DMS153 treated with DMSO at 0.1 percent for 48 hours (cell line): Measurements from ENCODE around the gene DLG2.

Experiments used
- DNase-seq: peaks from one replicate; lab custom pipeline; 2025; ENCODE audit not compliant: unreplicated experiment; lab: John Stamatoyannopoulos, UW

DLG2 gene

GRCh38 chr11:83409891-83410290 is 2217.3 kb downstream of the DLG2 start:
- DNase-seq: no peak

- DNase-seq: no peak
These were observed 2217.7 kb downstream of the DLG2 start for GRCh38 chr11:83409476-83409875.

- DNase-seq: no peak
These were observed 2218.2 kb downstream of the DLG2 start for GRCh38 chr11:83408946-83409345.
